Measurements from ENCODE around the gene PPP1R1A. TPM values are rescaled to one million over a fixed set of nuclear protein-coding genes. Genes with fewer than 3 reads are reported as not detected.

The PPP1R1A gene
- total and polyA plus RNA-seq, 2 experiments from 2014 or later = 7.6 to 26.9 TPM

DNA sequence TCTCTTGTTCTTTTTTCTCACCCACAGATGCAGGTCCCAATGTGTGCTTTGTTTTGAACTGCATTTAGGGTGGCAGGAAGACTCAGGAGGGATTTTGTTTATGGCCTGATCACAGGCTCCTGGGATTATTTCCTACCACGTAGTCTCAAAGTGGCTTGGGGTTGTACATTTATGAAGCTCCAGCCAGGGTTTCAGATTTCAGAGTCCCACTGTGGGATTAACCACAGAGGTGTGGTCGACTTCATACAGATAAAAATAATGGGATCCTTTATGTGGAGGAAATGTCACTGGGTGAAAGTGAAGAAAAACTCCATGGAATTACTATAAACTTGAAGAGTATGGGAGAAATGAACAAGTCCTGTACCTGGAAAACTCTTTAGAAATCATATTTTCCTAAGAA lies 14.2 kb upstream of the PPP1R1A start:
- H3K79me2 ChIP-seq (replicated peaks; ENCODE audit: insufficient read depth) = no peaks in the 10 kb centered on the region
- TF ChIP-seq, protein P1, sequence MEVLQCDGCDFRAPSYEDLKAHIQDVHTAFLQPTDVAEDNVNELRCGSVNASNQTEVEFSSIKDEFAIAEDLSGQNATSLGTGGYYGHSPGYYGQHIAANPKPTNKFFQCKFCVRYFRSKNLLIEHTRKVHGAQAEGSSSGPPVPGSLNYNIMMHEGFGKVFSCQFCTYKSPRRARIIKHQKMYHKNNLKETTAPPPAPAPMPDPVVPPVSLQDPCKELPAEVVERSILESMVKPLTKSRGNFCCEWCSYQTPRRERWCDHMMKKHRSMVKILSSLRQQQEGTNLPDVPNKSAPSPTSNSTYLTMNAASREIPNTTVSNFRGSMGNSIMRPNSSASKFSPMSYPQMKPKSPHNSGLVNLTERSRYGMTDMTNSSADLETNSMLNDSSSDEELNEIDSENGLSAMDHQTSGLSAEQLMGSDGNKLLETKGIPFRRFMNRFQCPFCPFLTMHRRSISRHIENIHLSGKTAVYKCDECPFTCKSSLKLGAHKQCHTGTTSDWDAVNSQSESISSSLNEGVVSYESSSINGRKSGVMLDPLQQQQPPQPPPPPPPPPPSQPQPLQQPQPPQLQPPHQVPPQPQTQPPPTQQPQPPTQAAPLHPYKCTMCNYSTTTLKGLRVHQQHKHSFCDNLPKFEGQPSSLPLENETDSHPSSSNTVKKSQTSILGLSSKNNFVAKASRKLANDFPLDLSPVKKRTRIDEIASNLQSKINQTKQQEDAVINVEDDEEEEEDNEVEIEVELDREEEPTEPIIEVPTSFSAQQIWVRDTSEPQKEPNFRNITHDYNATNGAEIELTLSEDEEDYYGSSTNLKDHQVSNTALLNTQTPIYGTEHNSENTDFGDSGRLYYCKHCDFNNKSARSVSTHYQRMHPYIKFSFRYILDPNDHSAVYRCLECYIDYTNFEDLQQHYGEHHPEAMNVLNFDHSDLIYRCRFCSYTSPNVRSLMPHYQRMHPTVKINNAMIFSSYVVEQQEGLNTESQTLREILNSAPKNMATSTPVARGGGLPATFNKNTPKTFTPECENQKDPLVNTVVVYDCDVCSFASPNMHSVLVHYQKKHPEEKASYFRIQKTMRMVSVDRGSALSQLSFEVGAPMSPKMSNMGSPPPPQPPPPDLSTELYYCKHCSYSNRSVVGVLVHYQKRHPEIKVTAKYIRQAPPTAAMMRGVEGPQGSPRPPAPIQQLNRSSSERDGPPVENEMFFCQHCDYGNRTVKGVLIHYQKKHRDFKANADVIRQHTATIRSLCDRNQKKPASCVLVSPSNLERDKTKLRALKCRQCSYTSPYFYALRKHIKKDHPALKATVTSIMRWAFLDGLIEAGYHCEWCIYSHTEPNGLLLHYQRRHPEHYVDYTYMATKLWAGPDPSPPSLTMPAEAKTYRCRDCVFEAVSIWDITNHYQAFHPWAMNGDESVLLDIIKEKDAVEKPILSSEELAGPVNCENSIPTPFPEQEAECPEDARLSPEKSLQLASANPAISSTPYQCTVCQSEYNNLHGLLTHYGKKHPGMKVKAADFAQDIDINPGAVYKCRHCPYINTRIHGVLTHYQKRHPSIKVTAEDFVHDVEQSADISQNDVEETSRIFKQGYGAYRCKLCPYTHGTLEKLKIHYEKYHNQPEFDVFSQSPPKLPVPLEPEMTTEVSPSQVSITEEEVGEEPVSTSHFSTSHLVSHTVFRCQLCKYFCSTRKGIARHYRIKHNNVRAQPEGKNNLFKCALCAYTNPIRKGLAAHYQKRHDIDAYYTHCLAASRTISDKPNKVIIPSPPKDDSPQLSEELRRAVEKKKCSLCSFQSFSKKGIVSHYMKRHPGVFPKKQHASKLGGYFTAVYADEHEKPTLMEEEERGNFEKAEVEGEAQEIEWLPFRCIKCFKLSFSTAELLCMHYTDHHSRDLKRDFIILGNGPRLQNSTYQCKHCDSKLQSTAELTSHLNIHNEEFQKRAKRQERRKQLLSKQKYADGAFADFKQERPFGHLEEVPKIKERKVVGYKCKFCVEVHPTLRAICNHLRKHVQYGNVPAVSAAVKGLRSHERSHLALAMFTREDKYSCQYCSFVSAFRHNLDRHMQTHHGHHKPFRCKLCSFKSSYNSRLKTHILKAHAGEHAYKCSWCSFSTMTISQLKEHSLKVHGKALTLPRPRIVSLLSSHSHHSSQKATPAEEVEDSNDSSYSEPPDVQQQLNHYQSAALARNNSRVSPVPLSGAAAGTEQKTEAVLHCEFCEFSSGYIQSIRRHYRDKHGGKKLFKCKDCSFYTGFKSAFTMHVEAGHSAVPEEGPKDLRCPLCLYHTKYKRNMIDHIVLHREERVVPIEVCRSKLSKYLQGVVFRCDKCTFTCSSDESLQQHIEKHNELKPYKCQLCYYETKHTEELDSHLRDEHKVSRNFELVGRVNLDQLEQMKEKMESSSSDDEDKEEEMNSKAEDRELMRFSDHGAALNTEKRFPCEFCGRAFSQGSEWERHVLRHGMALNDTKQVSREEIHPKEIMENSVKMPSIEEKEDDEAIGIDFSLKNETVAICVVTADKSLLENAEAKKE (CRISPR knock-in tag; IDR thresholded peaks at IDR 0.05) = no peak
- TF ChIP-seq ZNF114 (CRISPR knock-in tag; IDR thresholded peaks at IDR 0.05) (no peak), CREB1 (CRISPR knock-in tag; IDR thresholded peaks at IDR 0.05; ENCODE audit: low read depth) (no peak), CTCF (conservative IDR thresholded peaks at IDR 0.05; ENCODE audit: low read depth in 2 of 2) (no peak), STAT1 (IDR thresholded peaks at IDR 0.05; ENCODE audit: unreplicated experiment) (no peak), ETS1 (IDR thresholded peaks at IDR 0.05) (no peak), EZH2phosphoT487 (IDR thresholded peaks at IDR 0.05; ENCODE audit: unreplicated experiment) (no peak), ZNF331 (CRISPR knock-in tag; IDR thresholded peaks at IDR 0.05; ENCODE audit: low read depth) (no peak), JUNB (IDR thresholded peaks at IDR 0.05; ENCODE audit: unreplicated experiment) (no peak), POLR2AphosphoS5 (IDR thresholded peaks at IDR 0.05; ENCODE audit: low read depth) (no peak), NANOG (IDR thresholded peaks at IDR 0.05; ENCODE audit: borderline replicate concordance) (no peak), EZH2 (IDR thresholded peaks at IDR 0.05; ENCODE audit: low read depth, unreplicated experiment) (no peak)
- TF ChIP-seq, protein P2, sequence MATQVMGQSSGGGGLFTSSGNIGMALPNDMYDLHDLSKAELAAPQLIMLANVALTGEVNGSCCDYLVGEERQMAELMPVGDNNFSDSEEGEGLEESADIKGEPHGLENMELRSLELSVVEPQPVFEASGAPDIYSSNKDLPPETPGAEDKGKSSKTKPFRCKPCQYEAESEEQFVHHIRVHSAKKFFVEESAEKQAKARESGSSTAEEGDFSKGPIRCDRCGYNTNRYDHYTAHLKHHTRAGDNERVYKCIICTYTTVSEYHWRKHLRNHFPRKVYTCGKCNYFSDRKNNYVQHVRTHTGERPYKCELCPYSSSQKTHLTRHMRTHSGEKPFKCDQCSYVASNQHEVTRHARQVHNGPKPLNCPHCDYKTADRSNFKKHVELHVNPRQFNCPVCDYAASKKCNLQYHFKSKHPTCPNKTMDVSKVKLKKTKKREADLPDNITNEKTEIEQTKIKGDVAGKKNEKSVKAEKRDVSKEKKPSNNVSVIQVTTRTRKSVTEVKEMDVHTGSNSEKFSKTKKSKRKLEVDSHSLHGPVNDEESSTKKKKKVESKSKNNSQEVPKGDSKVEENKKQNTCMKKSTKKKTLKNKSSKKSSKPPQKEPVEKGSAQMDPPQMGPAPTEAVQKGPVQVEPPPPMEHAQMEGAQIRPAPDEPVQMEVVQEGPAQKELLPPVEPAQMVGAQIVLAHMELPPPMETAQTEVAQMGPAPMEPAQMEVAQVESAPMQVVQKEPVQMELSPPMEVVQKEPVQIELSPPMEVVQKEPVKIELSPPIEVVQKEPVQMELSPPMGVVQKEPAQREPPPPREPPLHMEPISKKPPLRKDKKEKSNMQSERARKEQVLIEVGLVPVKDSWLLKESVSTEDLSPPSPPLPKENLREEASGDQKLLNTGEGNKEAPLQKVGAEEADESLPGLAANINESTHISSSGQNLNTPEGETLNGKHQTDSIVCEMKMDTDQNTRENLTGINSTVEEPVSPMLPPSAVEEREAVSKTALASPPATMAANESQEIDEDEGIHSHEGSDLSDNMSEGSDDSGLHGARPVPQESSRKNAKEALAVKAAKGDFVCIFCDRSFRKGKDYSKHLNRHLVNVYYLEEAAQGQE (IDR thresholded peaks at IDR 0.05; ENCODE audit: unreplicated experiment) = no peak
- DNase-seq (ENCODE audit: low spot score) (no peak), ATAC-seq (no peak)
- no peak overlapping the region for H3K27ac Mint-ChIP-seq
- no peaks in the 10 kb centered on the region for H3K9me2 ChIP-seq (ENCODE audit: insufficient read depth)
- no peaks in the 10 kb centered on the region for H3F3A ChIP-seq (replicated peaks; ENCODE audit: low read depth)
- H3K4me3 Mint-ChIP-seq = no peak overlapping the region
- H3K4me1 Mint-ChIP-seq = peaks cover 2% of the 10 kb centered on the region; the same call in 1 of the 3 replicates
- no peak overlapping the region for H3K27ac ChIP-seq (ENCODE audit: low read depth)
- peaks cover 5% of the 10 kb centered on the region for H3K27me3 Mint-ChIP-seq (ENCODE audit: insufficient read depth, low read depth, poor library complexity)
- H4K20me1 ChIP-seq (replicated peaks; ENCODE audit: insufficient read depth) = no peaks in the 10 kb centered on the region
- no peak overlapping the region for H3K4me3 ChIP-seq
- H3K9me3 Mint-ChIP-seq = no peaks in the 10 kb centered on the region
- no peaks in the 10 kb centered on the region for H3K36me3 Mint-ChIP-seq (ENCODE audit: low read depth)
- H3K4me1 ChIP-seq (ENCODE audit: insufficient read depth) = no peaks in the 10 kb centered on the region; the same call in 1 of the 2 replicates
- no peak overlapping the region for H2AFZ ChIP-seq
- no peaks in the 10 kb centered on the region for H3K27me3 ChIP-seq (ENCODE audit: insufficient read depth)
- no peak overlapping the region for H3K4me2 ChIP-seq
- H3K36me3 ChIP-seq (ENCODE audit: insufficient read depth) = no peaks in the 10 kb centered on the region
